H9 (cell line): ENCODE data around the gene VOPP1. TPM values are rescaled to one million over a fixed set of nuclear protein-coding genes. Genes with fewer than 3 reads are reported as not detected.

Source experiments
- DNase-seq: peaks from one replicate; pipeline ENCODE4 v3.0.0-alpha.2; 2017
- H2AFZ ChIP-seq: one replicate; pipeline ENCODE4 v1.6.1; 2013; ENCODE audit warnings: mild to moderate bottlenecking, low read length, control low read depth, moderate library complexity
- H2AK5ac ChIP-seq: 2 replicates; pipeline ENCODE4 v1.6.1; 2013; ENCODE audit warnings: low read length, control low read depth, mixed read lengths; ENCODE audit not compliant: insufficient read length
- H2BK120ac ChIP-seq: one replicate; pipeline ENCODE4 v1.6.1; 2013; ENCODE audit warnings: low read depth, mild to moderate bottlenecking, low read length, control low read depth, inconsistent platforms; ENCODE audit not compliant: poor library complexity, severe bottlenecking
- H2BK12ac ChIP-seq: 2 replicates; pipeline ENCODE4 v1.6.1; 2013; ENCODE audit warnings: low read length, control low read depth, mixed read lengths, low read depth; ENCODE audit not compliant: insufficient read length
- H2BK15ac ChIP-seq: 2 replicates; pipeline ENCODE4 v1.6.1; 2013; ENCODE audit warnings: low read depth, low read length, control low read depth
- H2BK20ac ChIP-seq: one replicate; pipeline ENCODE4 v1.6.1; 2013; ENCODE audit warnings: low read depth, mild to moderate bottlenecking, low read length, control low read depth, inconsistent platforms; ENCODE audit not compliant: poor library complexity, severe bottlenecking
- H2BK5ac ChIP-seq: 2 replicates; pipeline ENCODE4 v1.6.1; 2013; ENCODE audit warnings: low read length, control low read depth, mixed read lengths; ENCODE audit not compliant: insufficient read length
- H3K14ac ChIP-seq: 2 replicates; pipeline ENCODE4 v1.6.1; 2013; ENCODE audit warnings: low read length, control low read depth; ENCODE audit not compliant: insufficient read depth
- H3K18ac ChIP-seq: 2 replicates; pipeline ENCODE4 v1.6.1; 2013; ENCODE audit warnings: low read depth, mild to moderate bottlenecking, mixed read lengths, low read length, control low read depth; ENCODE audit not compliant: insufficient read length
- H3K23ac ChIP-seq: 2 replicates; pipeline ENCODE4 v1.6.1; 2013; ENCODE audit warnings: low read length, control low read depth, mixed read lengths, low read depth; ENCODE audit not compliant: insufficient read length
- H3K23me2 ChIP-seq: 2 replicates; pipeline ENCODE4 v1.6.1; 2013; ENCODE audit warnings: low read depth, mild to moderate bottlenecking, mixed read lengths, low read length, control low read depth; ENCODE audit not compliant: insufficient read length, poor library complexity, severe bottlenecking
- H3K27ac ChIP-seq: 2 replicates; pipeline ENCODE4 v1.5.1; 2013; ENCODE audit warnings: low read length, control low read depth, mixed read lengths, low read depth; ENCODE audit not compliant: insufficient read length
- H3K27me3 ChIP-seq: 2 replicates; pipeline ENCODE4 v1.6.1; 2013; ENCODE audit warnings: low read length, control low read depth, inconsistent platforms; ENCODE audit not compliant: insufficient read depth
- H3K4ac ChIP-seq: 2 replicates; pipeline ENCODE4 v1.6.1; 2013; ENCODE audit warnings: low read depth, mild to moderate bottlenecking, control low read depth, inconsistent platforms, low read length, moderate library complexity
- H3K4me1 ChIP-seq: 2 replicates; pipeline ENCODE4 v1.6.1; 2013; ENCODE audit warnings: low read length, control low read depth, inconsistent platforms; ENCODE audit not compliant: insufficient read depth
- H3K4me2 ChIP-seq: 2 replicates; pipeline ENCODE4 v1.6.1; 2013; ENCODE audit warnings: low read length, control low read depth, mixed read lengths; ENCODE audit not compliant: insufficient read length, insufficient read depth
- H3K56ac ChIP-seq: 2 replicates; pipeline ENCODE4 v1.6.1; 2013; ENCODE audit warnings: low read depth, mild to moderate bottlenecking, mixed read lengths, low read length, control low read depth; ENCODE audit not compliant: insufficient read length
- H3K79me1 ChIP-seq: 2 replicates; pipeline ENCODE4 v1.6.1; 2013; ENCODE audit warnings: low read depth, mild to moderate bottlenecking, moderate library complexity, low read length, control low read depth, inconsistent platforms; ENCODE audit not compliant: insufficient read depth, poor library complexity, severe bottlenecking
- H3K79me2 ChIP-seq: 2 replicates; pipeline ENCODE4 v1.6.1; 2013; ENCODE audit warnings: low read length, control low read depth, inconsistent platforms; ENCODE audit not compliant: insufficient read depth
- H3K9ac ChIP-seq: 2 replicates; pipeline ENCODE4 v1.6.1; 2013; ENCODE audit warnings: low read length, control low read depth, mixed read lengths; ENCODE audit not compliant: insufficient read length; ENCODE audit errors: extremely low read depth
- H3K9me3 ChIP-seq: one replicate; pipeline ENCODE4 v1.6.1; 2013; ENCODE audit warnings: low read depth, low read length, inconsistent platforms; ENCODE audit not compliant: control insufficient read depth
- H3T11ph ChIP-seq: one replicate; pipeline ENCODE4 v1.6.1; 2013; ENCODE audit warnings: mild to moderate bottlenecking, low read length, control low read depth, inconsistent platforms
- H4K20me1 ChIP-seq: one replicate; pipeline ENCODE4 v1.6.1; 2013; ENCODE audit not compliant: control insufficient read depth, insufficient read length, insufficient read depth
- H4K5ac ChIP-seq: 2 replicates; pipeline ENCODE4 v1.6.1; 2013; ENCODE audit warnings: low read depth, mild to moderate bottlenecking, mixed read lengths, low read length, control low read depth; ENCODE audit not compliant: insufficient read length
- H4K8ac ChIP-seq: replicated peaks from 2 replicates; pipeline ENCODE4 v1.6.1; 2013; ENCODE audit warnings: low read length, control low read depth, mixed read lengths, low read depth; ENCODE audit not compliant: insufficient read length
- H4K91ac ChIP-seq: 2 replicates; pipeline ENCODE4 v1.6.1; 2013; ENCODE audit warnings: low read depth, mild to moderate bottlenecking, moderate library complexity, mixed read lengths, low read length, control low read depth; ENCODE audit not compliant: insufficient read length
- H3K27ac Mint-ChIP-seq, 3 experiments: 2 replicates in 2 of 3; 3 replicates in 1 of 3; pipeline ENCODE4 v1.8.0; 2020 to 2021; ENCODE audit warnings: mixed read lengths in 3 of 3, mild to moderate bottlenecking in 1 of 3, moderate library complexity in 1 of 3
- H3K27me3 Mint-ChIP-seq: 2 replicates; pipeline ENCODE4 v1.8.0; 2021; ENCODE audit warnings: low read depth, mild to moderate bottlenecking, moderate library complexity, mixed read lengths
- H3K36me3 Mint-ChIP-seq, 3 experiments: 2 replicates in 2 of 3; 3 replicates in 1 of 3; pipeline ENCODE4 v1.8.0; 2020 to 2021; ENCODE audit warnings: low read depth in 3 of 3, mixed read lengths in 3 of 3; ENCODE audit not compliant: insufficient read depth in 1 of 3
- H3K4me1 Mint-ChIP-seq, 2 experiments: 2 replicates each; pipeline ENCODE4 v1.8.0; 2020; ENCODE audit warnings: mixed read lengths in 2 of 2
- H3K4me3 Mint-ChIP-seq, 2 experiments: 2 replicates in 1 of 2; 3 replicates in 1 of 2; pipeline ENCODE4 v1.8.0; 2020 to 2021; ENCODE audit warnings: mild to moderate bottlenecking in 2 of 2, mixed read lengths in 2 of 2, moderate library complexity in 1 of 2
- H3K9me3 Mint-ChIP-seq, 2 experiments: 2 replicates in 1 of 2; 3 replicates in 1 of 2; pipeline ENCODE4 v1.8.0; 2020; ENCODE audit warnings: mild to moderate bottlenecking in 2 of 2, mixed read lengths in 2 of 2, moderate library complexity in 1 of 2
- WGBS: extraction: QIAGEN DNeasy Blood & Tissue Kit; methylation state at CpG from one replicate; pipeline ENCODE4 v1.1.7; 2013; ENCODE audit warnings: missing lambda C conversion rate, low lambda C conversion rate, mixed read lengths; ENCODE audit not compliant: insufficient read length; ENCODE audit errors: extremely low coverage; 5-methylcytosine and 5-hydroxymethylcytosine counted together
- total RNA-seq: library from RNA; stranded (reverse); gene quantifications from 2 replicates; pipeline ENCODE4 v1.2.1, GENCODE V29; 2021
- TF ChIP-seq, protein P1 (sequence below): fragments of 200-600 bp; sonication (generic); conservative IDR thresholded peaks from 3 replicates; pipeline ENCODE4 v1.8.0; 2021; ENCODE audit warnings: antibody characterized with exemption, mild to moderate bottlenecking

VOPP1 gene
- total RNA-seq, 1 experiment from 2014 or later = 55.7 TPM

DNA sequence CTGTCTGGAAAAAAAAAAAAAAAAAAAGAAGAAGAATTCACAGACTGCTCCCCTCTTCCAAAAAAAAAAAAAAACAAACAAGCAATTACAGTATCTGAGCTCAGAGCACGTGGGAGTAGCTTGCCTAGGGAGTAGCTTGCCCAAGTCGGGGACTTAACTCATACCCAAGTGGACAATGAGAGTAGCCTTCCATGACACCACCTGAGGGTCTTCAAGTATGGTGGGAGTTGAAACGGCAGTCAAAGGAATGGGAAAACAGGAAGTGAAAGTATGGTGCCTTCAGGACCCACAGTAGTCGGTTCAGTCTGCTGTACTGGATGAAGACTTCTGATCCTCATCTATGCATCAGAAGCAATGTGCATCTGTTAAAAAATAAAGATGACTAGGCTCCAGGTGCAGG, 10.6 kb downstream of the VOPP1 start:
- H3K4me2 ChIP-seq = no peak overlapping the region
- H3K4me1 Mint-ChIP-seq = peaks cover 70 to 73% of the 10 kb centered on the region in 2 experiments
- no peak overlapping the region for H2BK15ac ChIP-seq
- H3K14ac ChIP-seq = no peak overlapping the region
- H4K91ac ChIP-seq = no peak overlapping the region
- peaks cover 35% of the 10 kb centered on the region; the same call in 1 of the 2 replicates for H3K79me2 ChIP-seq
- H2BK20ac ChIP-seq = no peak overlapping the region
- H4K20me1 ChIP-seq = no peaks in the 10 kb centered on the region
- H3K18ac ChIP-seq = no peak overlapping the region
- H2AFZ ChIP-seq = no peak overlapping the region
- H3K23ac ChIP-seq = no peak overlapping the region
- H3K9me3 Mint-ChIP-seq = no peaks in the 10 kb centered on the region
- H3K27me3 Mint-ChIP-seq = no peaks in the 10 kb centered on the region; the same call in 1 of the 2 replicates
- no CpG with 5 or more reads among the region's 4 CpGs for WGBS
- no peaks in the 10 kb centered on the region for H3K9me3 ChIP-seq
- H3T11ph ChIP-seq = no peak overlapping the region
- no peaks in the 10 kb centered on the region for H3K27me3 ChIP-seq
- no peak overlapping the region for H4K5ac ChIP-seq
- no peak overlapping the region for H2BK12ac ChIP-seq
- H3K23me2 ChIP-seq = no peaks in the 10 kb centered on the region
- H3K4me1 ChIP-seq = peaks cover 16% of the 10 kb centered on the region; the same call in 1 of the 2 replicates
- peaks cover 4 to 5% (median 4%) of the 10 kb centered on the region in 3 experiments; a peak in 4 of 7 replicates for H3K36me3 Mint-ChIP-seq
- H3K79me1 ChIP-seq = no peaks in the 10 kb centered on the region
- no peak overlapping the region for H4K8ac ChIP-seq
- TF ChIP-seq, protein P1, sequence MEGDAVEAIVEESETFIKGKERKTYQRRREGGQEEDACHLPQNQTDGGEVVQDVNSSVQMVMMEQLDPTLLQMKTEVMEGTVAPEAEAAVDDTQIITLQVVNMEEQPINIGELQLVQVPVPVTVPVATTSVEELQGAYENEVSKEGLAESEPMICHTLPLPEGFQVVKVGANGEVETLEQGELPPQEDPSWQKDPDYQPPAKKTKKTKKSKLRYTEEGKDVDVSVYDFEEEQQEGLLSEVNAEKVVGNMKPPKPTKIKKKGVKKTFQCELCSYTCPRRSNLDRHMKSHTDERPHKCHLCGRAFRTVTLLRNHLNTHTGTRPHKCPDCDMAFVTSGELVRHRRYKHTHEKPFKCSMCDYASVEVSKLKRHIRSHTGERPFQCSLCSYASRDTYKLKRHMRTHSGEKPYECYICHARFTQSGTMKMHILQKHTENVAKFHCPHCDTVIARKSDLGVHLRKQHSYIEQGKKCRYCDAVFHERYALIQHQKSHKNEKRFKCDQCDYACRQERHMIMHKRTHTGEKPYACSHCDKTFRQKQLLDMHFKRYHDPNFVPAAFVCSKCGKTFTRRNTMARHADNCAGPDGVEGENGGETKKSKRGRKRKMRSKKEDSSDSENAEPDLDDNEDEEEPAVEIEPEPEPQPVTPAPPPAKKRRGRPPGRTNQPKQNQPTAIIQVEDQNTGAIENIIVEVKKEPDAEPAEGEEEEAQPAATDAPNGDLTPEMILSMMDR = no peak
- no peak overlapping the region for H3K4ac ChIP-seq
- no peak overlapping the region for H3K56ac ChIP-seq
- H2AK5ac ChIP-seq = no peak overlapping the region
- no peak for DNase-seq
- H2BK120ac ChIP-seq = no peak overlapping the region
- no peak overlapping the region for H3K4me3 Mint-ChIP-seq
- no peak overlapping the region for H2BK5ac ChIP-seq
- H3K9ac ChIP-seq = no peak overlapping the region
- H3K27ac Mint-ChIP-seq = no peak overlapping the region; a peak in 2 of 7 replicates
- no peak overlapping the region for H3K27ac ChIP-seq
